ENCODE data around the gene PSEN1.

GRCh38 chr14:73261075-73261474 is 124.8 kb downstream of the PSEN1 start:
- TF ChIP-seq POLR2A (IDR thresholded peaks at IDR 0.05; ENCODE audit: borderline replicate concordance, extremely low read depth, insufficient read depth, insufficient read length) (no peak), CTCF (IDR thresholded peaks at IDR 0.05 in 2 of 3, conservative IDR thresholded peaks at IDR 0.05 in 1 of 3; ENCODE audit: borderline replicate concordance in 1 of 3, insufficient read depth in 1 of 3, low read depth in 2 of 3, low read length in 2 of 3) (no peak), REST (IDR thresholded peaks at IDR 0.05; ENCODE audit: low read depth) (no peak), YY1 (IDR thresholded peaks at IDR 0.05; ENCODE audit: extremely low read depth, insufficient replicate concordance, low read depth, low read length) (no peak), EGR1 (IDR thresholded peaks at IDR 0.05; ENCODE audit: low read depth) (no peak), TCF7L2 (IDR thresholded peaks at IDR 0.05; ENCODE audit: borderline replicate concordance, extremely low read depth, insufficient read depth, insufficient read length) (no peak), EZH2phosphoT487 (IDR thresholded peaks at IDR 0.05; ENCODE audit: borderline replicate concordance) (no peak), EZH2 (IDR thresholded peaks at IDR 0.05) (no peak)

Data from HCT116 (cell line).